Limb (tissue), 2 donors: ENCODE data around the gene TYK2.
"Not testable (repeated sequence)": the region's sequence is repeated elsewhere in the genome, so short reads cannot be mapped to it uniquely, and the experiment has no call there.

Experiments
- DNase-seq, 2 donors: peaks; one replicate each; pipeline ENCODE4 v3.0.0-alpha.2; 2016; ENCODE audit errors: extremely low spot score in 2 of 2

The TYK2 gene

DNA sequence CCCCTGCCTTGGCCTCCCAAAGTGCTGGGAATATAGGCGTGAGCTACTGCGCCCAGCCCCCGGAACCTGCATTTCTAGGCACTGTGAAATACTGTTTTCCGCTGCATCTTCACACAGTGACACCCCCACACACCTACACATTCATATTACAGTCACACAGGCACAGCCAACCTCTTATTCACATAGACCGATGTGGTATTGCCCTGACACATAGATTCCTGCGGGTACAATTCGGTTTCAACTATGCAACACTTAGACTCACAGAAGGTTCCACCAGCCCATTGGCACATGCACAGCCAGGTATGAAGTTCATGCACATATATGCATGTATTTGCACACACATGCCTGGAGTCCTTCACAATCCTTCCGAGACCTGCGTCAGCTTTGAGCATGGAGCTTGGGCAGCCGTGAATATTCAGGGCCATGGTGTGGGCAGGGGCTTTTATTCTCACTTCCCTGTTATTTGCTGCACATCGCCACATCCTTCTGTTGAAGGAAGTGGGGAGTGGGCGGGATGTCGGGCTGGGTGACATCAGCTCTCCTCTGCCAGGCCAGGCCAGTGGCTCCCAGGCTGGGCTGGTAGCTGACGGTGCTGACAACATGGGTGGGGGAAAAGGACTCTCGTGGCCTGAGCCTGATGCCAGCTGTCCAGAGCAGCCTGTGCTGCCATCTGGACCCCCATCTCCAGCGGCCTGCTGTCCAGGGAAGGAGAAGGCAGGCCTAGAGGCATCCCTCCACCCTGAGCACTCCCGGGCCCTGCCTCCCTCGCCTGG lies 28.3 kb upstream of the TYK2 start:
- no peak for DNase-seq

DNA sequence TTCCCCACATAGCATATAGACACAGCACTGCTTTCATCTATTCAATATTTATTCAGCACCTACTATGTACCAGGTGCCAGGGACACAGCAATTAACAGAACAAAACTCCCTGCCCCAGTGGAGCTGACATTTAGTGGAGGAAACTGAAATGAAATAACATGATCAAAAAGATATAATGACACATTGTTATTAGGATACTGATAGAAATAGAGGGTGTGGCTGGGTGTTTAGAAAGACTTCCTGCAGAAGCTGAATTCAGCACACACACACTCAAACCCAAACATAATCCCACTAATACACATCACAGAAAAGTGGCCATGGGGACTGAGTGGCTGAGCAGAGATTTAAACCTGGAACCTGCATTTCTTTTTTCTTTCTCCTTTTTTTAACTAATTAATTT lies 26.7 kb upstream of the TYK2 start:
- no peak for DNase-seq

DNA sequence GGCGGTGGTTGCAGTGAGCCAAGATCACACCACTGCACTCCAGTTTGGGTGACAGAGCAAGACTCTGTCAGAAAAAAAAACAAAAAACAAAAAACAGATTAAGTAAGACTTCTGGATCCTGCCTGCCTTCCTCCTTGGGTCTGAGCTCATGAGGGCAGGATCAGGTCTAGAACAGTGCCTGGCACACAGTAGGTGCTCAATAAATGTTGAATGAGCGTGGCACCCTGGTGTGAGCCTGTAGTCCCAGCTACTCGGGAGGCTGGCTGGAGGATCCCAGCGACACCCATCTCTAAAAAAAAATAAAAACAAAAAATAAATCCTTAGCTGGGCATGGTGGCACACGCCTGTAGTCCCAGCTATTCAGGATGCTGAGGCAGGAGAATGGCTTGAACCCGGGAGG lies 25.8 kb upstream of the TYK2 start:
- DNase-seq = no peak

DNA sequence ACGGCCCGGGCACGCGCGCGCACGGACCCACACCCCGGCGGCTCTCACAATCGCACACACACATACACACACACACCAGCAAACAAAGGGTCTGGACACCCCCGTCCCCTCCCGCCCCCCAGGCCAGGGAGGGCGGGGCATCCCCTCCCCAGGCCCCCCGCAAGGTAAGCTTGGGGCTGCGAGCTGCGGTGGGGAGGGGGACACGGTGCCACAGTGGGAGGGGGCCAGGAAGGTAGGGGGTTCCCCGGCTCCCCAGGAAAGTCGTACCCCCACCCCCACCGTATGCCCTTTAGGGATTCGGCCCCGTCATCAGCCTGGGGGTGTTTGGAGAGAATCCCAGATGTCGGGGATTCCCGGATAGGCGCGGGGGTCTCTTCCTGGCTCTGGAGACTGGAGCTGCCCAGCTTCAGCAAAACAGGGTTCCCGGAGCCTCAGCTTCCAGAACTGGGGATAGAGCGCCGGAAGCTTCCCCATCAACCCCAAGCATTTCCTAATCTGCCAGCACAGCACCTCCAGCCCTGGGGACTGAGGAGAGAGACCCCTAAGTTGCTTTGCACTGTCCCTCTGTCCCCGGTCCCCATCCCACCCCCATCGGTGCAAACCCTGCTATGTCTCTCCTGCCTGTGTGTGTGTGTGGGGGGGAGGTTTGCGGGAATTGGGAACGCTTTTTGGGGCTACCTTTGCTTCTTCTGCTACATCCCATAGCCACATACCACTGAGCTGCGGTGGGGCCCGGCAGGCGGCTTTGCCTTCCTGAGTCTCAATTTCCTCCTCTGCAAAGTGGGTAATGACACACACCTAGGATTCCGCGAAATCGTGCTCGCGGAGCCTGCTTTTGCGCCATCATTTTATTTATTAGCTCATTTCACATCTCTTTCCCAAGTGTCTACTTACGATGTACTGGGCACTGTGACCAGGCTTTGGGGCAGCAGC lies 24.8 kb upstream of the TYK2 start:
- DNase-seq = no peak

DNA sequence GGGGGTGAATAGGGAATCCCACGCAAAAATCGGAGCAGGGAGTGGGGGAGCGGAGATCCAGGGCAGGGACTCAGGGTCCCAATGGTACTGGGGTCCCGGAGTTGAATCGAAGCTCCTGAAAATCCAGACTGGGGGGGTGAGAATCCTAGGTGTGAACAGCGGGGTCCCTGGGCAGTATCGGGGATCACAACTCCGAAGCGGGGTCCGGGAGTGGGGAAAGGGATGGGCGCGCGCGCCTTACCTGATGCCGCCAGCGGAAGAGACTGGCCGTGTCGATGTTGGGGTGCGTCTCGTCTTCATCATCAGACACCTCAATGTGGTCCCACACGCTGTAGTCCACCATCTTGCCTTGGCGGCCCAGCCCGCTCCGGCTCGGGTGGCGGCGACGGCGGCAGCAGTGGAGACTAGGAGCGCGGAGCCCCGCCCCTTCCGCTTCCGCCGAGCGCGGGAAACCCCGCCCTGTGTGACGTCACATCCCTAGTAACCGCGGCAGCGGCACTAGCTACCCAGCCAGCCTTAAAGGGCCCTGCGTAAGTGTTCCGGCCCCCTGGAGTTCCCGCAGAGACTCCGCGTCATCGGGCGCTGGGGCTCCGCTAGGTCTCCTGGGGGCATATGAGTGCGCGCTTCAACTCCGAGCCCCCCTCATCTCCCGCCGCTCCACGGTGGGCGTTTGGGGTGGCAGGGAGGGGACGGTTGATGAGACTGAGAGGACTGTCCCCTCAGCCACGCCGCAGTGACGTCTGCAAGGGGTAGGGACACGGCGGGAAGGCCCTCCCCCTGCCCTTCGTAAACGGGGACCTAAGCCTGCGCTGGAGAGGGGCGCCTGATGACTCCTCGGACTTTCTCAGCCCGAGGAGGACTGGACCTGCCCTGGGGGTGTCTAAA lies 23.0 kb upstream of the TYK2 start, which contains the start of gene CDC37:
CDC37 (minus strand) TSS at position 406 of the 885 bp plus-strand sequence; CDS start at position 343, 63 bp downstream.
- peak; percentile 95 to 98 for DNase-seq

DNA sequence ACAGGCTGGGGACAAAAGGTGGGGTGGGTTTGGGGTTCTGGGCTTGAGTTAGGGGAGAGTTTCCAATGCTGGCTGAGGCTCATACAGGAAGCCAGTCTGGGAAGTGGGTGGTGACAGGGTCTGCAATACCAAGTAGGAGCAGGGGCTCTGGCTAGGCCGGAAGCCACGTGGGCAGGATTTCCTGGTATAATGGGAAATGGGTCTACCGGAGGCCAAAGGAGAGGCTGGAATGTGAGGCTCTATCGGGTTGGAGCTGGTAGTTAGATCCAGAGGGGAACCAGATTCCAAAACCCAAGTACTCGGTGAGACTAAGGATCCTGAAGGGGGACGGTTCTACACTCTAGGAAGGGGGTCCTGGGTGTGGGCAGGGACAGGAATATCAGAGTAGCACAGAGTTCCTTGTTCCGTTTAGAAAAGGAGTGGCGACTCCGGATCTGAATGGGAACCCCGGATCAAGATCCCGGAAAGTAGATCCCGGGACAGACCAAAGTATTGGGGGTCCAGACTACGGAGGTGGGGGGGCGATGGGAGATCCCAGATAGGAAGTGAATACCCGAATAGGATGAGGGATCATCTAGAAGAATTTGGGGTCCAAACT lies 22.2 kb upstream of the TYK2 start:
- DNase-seq = no peak

DNA sequence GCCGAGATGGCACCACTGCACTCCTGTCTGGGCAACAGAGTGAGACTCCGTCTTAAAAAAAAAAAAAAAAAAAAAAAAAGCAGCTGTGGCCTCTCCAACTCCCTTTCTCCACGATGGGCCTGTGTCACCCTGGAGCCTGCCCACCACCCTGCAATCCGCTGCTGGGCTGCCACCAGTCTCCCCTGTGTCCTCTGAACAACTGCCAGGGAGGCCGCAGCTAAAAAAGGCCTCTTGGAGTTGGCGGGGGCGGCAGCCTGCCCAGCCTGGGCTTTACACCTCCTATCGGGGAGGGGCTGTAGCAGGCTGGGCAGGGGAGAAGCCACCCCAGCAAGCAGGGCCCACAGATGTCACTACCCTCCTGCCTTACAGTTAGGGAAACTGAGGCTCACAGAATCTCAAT lies 19.5 kb upstream of the TYK2 start:
- no peak for DNase-seq

DNA sequence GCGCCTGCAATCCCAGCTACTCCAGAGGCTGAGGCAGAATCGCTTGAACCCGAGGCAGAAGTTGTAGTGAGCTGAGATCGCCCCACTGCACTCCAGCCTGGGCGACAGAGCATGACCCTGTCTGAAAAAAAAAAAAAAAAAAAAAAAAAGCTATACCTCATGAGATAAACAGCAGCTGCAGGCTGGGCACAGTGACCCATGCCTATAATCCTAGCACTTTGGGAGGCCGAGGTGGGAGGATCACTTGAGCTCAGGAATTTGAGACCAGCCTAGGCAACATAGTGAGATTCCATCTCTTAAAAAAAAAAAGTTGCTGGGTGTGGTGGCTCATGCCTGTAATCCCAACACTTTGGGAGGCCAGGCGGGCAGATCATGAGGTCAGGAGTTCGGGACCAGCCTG lies 19.0 kb upstream of the TYK2 start:
- DNase-seq = not testable (repeated sequence)

DNA sequence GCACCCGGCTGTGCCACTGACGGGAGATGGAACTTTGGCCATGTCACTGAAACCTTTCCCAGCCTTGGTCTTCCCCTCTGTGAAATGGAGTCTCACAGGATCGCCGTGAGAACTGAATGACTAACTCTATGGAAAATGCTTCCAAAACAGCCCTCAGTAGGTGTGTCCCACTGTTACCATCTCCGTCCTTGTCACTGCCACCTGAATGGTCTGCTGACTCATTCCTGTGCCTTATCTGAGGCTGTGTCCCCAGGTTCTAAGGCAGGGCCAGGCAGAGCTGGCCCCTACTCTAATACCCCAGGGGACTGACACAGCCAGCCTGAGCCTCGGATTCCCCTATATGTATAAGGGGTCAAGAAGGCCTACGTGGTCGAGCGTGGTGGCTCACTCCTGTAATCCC lies 18.4 kb upstream of the TYK2 start:
- DNase-seq = no peak

DNA sequence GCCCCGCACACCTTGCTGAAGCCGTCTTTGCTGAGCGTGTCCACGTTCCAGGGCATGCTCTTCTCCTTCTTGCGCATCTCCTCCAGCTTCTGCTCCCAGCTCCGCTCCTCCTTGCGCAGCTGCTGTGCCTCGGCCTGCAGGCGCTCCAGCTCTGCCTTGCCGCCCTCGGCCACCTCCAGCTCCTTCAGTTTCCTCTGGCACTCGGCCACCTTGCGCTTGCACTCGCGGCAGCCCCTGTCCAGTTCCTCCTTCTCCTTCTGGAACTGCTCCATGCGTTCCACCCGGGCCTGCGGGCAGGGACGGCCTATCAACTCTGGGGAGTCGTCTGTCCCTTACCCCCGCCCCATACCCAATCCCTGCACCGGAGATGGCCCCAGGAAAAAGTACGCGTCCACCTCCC lies 15.5 kb upstream of the TYK2 start:
- no peak for DNase-seq

DNA sequence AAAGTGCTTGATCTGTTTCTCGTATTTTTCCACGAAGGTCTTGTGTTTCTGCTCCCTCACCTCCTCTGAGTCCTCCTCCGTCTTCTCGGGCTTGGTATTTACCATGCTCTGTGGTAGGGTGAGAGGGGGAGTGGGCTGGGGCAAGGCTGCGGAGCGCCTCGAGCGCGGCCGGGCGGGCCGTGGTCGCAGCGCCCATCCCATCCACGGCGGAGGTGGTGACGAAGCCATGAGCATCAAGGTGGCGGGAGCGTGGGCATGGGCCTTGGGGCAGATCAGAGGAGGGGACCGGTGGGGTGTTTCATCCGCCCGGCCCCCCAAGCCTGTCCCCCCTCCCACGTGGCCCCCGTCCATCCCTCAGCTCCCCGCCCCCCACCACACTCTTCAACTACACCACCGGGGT lies 15.1 kb upstream of the TYK2 start:
- no peak for DNase-seq

DNA sequence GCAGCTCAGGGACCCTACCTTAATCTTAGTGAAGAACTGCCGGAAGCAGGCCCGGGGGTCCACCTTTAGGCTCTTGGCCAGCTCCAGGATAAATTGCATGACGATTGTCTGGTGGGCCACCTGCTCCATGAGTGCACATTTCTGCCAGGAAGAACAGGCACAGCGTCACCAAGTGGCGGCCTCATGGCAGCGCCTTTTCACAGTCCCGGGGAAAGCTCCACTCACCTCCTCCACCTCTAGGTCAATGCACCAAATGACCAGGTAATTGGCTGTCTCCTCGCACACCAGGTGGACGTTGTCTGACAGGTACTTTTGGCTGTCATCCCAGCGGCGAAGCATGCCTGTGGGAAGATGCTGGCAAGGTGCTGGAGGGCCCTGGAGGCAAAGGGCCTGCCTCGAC lies 14.6 kb upstream of the TYK2 start:
- DNase-seq = no peak

DNA sequence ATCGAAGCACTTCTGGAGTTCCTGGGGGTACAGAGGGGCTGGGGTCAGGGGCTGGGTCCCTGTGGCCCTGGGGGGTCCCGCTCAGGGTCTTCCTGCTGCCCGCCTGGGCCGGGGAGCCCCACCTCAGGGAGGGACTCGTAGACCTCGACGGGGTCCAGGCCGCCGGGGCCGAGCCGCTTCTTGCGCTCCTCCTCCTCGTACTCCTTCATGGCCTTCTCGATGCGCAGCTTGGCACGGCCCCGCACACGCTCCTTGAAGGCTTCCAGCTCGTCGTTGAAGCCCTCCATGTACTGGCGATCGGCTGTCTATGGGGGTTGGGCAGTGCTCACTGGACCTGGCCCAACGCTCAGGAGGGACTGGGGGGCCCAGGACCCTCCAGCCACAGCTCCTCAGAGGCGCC lies 12.8 kb upstream of the TYK2 start:
- no peak for DNase-seq

DNA sequence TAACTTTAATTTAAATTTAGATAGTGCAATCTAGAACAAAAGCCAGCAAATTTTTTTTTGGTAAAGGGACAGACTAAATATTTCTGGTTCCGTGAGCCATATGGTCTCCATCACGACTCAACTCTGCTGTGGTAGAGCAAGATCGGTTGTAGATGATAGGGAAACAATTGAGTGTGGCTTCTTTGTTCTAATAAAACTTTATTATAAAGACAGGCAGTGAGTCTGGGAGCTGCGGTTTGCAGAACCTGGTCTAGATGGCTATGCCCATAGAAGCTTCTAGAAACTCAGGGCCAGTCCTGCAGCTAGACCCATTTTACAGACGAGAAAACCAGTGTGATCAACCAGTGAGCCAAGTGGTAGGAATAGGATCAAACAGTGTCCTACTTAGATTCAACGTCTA lies 11.7 kb upstream of the TYK2 start:
- DNase-seq = no peak

DNA sequence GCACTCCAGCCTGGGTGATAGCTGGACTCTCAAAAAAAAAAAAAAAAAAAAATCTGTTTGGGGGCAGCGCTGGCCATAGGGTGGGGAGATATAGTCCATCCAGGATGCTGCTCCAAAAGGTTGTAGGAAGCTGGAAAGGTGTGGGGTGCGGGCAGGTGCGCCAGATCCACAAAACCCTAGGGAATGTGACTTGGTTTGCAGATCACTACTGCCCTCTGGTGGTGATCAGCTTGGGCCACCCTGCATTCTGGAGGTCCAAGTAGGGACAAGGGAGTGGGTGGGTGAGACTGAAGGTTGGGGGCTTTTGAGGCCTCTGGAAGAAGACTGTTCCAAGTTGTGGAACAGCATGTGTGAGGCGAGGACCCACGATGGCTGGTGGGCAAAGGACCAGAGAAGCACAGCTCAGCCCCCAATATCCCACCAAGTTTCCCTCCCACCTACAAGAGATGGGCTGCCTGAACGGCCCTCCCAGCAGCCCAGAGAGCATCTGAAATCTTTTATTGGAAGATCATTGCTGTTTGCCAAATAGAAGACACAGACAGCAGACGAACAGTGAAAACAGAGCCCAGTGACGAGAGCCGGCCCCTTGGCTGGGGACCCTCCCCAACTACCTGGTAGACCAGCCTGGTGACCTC lies 10.4 kb upstream of the TYK2 start:
- DNase-seq = peak; percentile 40 to 70

DNA sequence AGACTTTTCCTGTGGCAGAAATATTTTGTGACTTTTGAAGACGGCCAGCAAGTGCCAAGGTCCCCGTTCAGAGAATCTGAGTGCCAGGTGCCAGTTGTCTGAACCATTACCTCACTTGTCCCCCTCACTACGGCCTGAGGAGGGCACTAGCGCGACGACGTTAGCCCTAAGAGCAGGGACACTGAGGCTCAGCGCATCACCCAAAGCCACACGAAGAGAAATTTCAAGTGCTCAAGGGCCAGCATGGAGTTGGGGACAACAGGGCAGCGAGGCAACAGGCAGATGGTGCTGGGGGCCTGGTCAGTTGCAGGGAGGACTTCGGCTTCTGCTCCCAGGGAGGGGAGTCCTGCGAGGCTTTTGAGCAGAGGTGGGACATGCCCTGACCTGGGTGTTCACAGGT lies 9.5 kb upstream of the TYK2 start:
- no peak for DNase-seq

DNA sequence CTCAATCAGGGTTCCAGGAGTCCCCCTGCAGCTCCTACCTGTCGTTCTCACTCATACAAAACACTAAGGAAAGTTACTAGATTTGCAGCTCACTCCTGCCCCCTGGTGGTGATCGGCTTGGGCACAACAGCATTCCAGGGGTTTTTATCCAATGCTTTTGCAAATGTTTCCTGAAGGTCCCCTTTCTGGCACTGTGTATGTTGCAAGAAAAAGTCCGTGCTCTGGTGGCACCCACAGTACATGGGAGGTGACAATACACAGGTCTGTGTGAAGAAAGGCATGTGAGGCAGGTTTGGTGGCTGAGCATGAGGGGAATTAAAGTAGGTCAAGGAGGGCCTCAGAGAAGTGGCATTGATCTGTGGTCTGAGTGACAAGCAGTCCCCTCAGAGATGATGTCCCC lies 8.6 kb upstream of the TYK2 start:
- DNase-seq = peak; percentile 76 to 93

DNA sequence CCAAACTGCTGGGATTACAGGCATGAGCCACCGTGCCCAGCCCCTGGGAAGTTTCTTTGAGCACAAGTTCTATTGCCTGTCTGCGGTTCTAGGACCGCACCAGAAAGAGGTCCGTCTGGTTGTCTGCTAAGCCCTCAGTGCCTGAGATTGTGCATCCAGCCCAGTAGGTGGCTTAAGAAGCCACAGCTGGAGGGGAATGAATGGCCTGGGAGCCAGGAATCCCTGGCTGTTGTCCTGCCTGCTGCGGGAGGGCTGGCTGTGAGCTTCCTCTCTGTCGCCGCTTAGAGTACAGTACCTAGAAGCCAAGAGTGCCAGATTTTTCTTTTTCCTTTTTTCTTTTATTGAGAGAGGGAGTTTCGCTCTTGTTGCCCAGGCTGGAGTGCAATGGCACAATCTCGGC lies 4.2 kb upstream of the TYK2 start:
- no peak for DNase-seq

DNA sequence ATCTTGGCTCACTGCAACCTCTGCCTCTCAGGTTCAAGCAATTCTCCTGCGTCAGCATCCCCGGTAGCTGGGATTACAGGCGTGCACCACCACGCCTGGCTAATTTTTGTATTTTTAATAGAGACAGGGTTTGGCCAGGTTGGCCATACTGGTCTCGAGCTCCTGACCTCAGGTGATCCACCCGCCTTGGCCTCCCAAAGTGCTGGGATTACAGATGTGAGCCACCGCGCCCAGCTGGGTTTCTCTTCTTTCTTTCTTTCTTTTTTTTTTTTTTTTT lies 2.8 kb upstream of the TYK2 start:
- DNase-seq = not testable (repeated sequence)

DNA sequence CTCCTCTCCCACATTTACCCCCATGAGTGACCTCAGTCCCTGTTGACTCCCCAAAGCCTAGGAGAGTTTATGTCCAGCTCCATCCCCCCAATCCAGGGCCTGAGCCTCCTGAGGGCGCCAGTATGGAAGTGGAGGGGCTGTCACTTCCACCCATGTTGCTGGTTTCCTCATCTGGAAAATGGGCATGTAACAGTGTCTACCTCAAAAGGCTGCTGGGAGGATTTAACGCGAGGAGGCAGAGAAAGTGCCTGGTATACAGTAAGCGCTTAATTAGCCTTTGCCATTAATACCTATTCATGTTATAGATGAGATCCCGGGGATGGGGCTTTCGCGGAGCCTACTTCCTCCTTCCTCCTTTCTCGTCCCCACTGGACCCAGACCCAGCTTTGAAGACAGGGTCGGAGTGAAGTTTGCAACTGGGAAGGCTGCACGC lies 476 bp downstream of the TYK2 start:
- DNase-seq = no peak

DNA sequence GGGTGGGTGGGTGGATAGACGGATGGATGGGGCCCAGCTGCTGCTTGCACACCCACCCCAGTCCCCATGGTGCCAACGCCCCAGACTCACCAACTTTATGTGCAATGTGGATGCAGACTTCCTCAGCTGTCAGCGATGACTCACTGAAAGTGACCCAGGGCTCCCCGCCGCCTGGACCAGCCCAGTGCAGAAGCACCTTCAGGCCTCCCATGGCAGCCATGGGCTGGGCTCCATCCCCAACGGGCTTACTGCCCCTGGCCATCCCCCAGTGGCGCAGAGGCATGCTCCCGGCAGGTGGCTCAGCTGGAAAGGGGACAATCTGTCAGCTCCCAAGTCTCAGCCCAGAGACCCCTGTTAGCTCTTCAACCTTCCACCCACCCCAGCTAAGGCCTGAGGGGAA lies 2.2 kb downstream of the TYK2 start:
- DNase-seq = no peak
